GM12892 (cell line): ENCODE measurements around the gene HOTAIR.

Experiments used
- DNase-seq: peaks from one replicate; pipeline ENCODE4 v3.0.0; 2011; ENCODE audit not compliant: insufficient read length
- FAIRE-seq: peaks from 2 replicates; lab custom pipeline; 2011; peaks lifted over from hg19 to GRCh38; lab: Jason Lieb, UNC
- POLR2A ChIP-seq: IDR thresholded peaks from 2 replicates; pipeline ENCODE4 v1.6.1; 2011; ENCODE audit warnings: low read depth, low read length, control low read depth
- POLR2AphosphoS5 ChIP-seq: IDR thresholded peaks from 2 replicates; pipeline ENCODE4 v1.6.1; 2011; ENCODE audit warnings: low read depth, low read length, control low read depth
- TAF1 ChIP-seq: IDR thresholded peaks from 2 replicates; pipeline ENCODE4 v1.6.1; 2011; ENCODE audit warnings: low read depth, mild to moderate bottlenecking, control low read depth, low read length, borderline replicate concordance

The HOTAIR gene

DNA sequence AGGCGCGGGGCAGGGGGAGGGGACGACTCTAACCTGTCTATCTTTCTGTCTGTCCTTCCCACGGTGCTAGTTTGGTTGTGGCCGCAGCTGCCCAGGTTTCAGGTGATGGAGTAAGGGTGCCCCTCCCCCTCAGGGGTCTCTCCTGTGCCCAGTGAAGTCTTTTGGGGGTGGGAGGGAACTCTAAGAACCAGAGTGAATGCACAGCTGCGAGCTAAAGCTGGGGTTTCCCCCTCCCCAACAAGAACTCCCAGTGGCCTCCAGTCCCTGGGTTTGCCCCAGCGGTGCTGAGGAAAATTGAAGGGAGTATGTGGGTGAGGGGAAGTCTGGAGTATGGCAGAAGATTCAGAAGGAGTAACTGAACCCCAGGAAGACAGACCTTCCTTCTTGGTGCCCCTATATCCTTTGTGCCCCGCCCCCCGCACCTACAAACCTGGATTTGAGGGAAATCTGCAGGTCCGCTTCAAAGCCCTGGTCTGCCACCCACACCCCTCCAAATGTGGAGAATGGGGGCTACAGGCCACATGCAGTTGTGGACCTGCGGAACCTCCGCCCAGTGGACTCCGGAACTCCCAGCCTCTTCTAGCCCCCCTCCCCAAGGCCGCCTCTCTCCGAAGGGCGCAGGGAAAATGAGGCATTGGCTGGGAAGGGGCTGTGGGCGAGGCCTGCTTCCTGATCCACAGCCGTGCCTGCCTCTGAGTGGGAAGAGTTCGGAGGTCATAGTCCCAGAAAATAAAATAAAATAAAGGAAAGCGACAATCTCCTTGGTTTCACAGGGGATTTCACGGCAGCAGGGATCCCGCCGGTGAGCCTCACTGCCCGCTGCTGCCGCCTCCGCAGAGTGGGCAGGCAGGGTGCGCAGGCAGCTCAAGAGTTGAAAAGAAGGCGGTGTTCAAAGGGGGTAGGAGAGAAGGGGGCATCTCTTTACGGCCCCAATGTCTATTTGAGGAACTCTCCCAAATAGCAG is 21.8 kb upstream of the HOTAIR start:
- TF ChIP-seq POLR2A, result no peak
- TF ChIP-seq TAF1, result no peak
- no peak for TF ChIP-seq POLR2AphosphoS5
- no peak for DNase-seq

DNA sequence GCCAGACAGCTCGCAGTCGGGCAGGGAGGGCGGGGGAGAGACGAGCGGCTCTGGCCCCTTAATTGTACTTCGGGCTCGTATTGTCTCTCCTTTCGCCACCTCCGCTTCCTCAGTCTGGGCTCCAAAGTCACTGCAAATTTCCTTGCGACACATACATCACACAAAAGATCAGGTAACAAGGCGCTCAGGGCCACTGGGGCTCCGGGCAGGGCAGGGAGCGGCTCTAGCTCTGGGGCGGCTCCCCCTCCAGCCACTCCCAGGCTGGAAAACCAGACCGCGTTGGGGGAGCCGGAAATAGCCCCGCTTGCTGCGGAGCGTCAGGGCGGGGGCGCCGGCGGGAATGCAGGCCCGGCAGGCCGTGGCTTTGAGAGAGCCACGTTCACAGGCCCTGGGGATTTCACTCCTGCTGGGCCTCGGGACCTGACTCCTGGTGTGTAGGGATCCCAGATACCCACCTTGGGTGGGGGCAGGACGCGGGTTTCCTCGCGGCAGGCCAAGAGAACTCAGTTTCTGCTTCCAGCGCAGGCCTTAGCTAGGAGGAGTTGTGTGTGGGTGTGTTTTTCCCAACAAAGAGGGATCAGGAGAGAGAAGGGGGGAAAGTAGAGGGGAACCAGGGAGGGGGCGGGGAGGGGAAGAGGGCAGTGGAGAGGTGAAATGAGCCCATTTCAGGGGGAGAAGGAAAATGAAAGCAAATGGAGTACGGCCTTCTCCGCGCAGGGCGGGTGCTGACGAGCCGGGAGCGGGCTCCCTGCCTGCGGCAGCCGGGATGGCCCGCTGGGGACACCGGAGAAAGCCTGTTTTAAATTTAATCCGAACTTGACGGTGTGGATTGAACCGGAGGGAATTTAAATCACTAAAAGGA is 20.9 kb upstream of the HOTAIR start:
- TF ChIP-seq POLR2AphosphoS5 (no peak), POLR2A (no peak), TAF1 (no peak)
- no peak for DNase-seq
- peak; percentile 61 for FAIRE-seq

More for the DNA sequence above, 21.8 kb upstream of the HOTAIR start:
- peak; percentile 84 for FAIRE-seq

DNA sequence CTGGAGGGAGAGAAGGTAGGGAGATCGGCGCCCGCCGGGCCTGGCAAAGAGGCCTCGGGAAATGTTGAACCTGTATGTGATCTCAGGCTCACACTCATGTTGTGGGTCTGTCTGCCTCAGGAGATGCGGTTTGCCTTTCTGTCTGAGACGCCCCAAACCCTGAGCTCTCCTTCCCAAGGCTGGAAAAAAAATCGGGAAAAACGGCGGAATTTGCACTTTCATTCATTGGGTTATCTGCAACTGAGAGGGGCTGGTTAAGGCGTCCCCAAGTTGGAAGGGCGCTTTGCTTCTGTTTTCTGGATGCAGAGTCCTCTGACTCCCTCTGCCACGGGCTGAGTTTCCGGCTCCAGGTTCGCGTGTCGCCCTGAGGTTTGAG is 20.2 kb upstream of the HOTAIR start:
- FAIRE-seq (no peak), DNase-seq (no peak)
- TF ChIP-seq POLR2AphosphoS5 (no peak), POLR2A (no peak)

DNA sequence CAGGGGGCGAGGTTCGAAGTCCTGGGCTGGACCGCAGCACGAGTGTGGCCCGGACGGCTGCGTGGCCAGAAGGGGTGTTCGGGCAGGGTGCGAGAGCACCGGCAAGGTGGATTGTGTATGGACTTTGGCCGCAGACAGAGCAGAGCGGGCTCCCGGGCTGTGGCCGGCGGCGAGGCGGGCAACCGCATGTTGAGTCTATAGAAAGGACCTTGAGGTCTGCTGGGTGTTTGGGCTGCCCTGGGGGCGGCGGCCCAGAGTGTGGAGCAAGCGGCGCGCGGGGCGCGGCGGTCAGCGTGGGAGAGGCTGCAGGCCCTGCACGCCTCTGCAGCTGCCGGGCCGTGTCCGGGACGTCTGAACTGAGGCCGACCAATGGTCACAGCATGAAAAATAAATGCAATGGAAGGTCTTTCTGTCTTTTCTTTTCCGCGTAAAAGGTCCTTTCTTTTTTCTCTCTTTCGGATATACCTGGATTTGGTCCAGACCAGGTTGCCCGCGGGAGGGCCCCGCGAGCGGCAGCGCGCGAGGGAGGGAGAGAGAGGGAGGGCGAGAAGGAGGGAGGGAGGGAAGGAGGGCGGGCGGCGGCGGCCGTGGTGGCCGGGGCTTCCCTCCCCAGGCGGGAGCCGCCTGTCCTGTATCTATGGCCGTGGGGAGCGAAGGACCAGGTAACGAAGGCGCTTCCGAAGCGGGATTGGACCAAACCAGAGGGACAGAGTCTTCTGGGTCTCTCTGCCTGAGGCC is 19.7 kb upstream of the HOTAIR start:
- no peak for FAIRE-seq
- DNase-seq, result no peak
- TF ChIP-seq POLR2AphosphoS5, result no peak
- no peak for TF ChIP-seq TAF1
- TF ChIP-seq POLR2A, result no peak

DNA sequence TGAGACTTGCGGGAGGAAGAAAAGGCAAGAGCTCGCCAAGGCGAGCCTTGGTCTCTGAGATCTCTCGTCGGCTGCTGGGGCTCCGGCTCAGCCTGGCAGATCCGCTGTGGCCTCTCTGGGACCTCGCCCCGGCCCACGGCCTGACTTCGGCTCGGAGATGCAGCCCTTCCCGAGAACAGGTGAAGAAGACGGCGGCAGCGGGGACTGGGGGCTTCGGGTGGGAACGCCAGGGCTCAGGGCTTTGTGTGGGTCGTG is 19.2 kb upstream of the HOTAIR start:
- no peak for TF ChIP-seq POLR2AphosphoS5
- no peak for TF ChIP-seq TAF1
- FAIRE-seq (no peak), DNase-seq (no peak)

DNA sequence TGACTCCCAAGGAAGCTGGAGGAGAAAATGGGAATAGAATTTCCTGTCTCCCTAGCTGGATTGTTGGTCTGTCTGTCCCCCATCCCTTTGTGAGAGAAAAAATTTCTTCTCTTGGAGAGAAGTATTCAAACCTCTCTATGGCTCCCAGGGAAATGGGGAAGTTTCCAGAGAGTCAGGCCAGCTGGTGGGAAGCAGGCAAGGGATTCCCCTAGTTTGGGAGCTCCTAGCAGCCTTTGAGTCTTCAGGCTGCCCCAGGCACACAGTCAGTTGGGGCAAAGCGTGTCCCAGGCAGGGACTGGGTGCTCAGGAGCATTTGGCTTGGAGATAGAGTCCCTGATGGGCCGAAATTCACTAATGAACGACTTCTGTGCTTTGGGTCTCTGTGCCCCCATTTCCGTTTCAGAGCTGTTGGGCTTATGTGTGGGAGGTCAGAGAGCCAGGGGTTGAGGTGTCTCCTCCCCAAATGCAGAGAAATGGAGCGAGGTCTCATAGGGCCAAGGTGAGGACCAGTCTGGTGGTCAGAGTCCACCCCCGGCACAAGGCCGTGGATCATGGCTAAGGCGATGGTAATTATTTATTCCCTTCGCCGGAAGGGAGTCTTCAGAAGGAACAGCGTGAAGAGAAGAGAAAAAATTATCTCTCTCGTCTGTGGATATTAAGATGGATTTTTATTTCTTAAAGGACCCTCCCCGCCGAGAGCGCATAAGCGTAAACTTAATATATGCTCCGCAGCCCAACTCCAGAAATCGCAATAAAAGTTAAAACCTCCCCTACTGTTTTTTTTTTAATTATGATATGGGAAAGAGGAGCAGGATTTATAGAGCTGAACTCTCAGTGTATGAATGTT is 18.6 kb upstream of the HOTAIR start:
- TF ChIP-seq TAF1, result no peak
- TF ChIP-seq POLR2A, result no peak
- TF ChIP-seq POLR2AphosphoS5, result no peak
- DNase-seq (no peak), FAIRE-seq (no peak)

DNA sequence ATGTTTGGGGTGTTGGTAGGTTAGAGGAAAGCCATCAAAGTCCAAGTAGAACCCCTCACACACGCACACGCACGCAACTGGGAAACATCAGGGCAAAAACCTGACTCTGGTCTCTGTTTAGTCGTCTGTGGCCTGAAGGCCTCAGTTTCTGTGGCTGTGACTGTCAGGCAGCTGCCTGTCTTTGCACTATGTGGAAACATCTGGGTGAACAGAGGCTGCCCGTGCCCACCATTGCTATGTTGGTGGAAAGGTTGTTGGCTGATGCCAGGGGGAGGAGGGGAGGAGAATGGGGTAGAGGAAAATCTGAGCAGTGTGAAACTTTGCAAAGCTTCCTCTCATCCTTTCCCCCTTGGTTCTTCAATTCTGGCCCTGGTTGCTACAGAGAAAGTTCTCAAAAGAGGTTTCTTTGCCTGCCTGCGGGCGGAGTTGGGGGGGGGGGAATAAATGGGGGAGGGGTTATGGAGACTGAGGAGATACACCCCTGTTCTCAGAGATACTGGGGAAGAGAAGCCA is 17.7 kb upstream of the HOTAIR start:
- FAIRE-seq, result no peak
- no peak for TF ChIP-seq POLR2AphosphoS5
- no peak for TF ChIP-seq POLR2A
- no peak for TF ChIP-seq TAF1
- DNase-seq, result no peak

DNA sequence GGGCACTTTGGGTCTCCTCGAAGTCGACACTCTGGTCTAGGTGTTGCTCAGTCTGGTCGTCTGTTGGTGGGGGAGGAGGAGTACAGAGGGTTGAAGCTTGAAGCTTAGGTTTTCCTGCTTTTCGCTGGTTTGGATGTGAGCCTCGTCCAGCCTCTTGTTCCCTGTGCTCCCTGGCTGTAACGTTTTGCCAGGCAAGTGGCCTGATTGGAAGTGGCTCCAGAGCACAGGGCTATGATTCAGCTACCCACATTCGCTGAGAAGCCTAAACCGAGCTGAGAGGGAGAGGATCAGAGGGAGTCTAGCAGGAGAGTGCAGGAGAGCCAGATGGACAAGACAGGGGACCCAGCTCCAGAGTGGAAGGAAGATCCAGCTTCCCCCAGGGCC is 16.3 kb upstream of the HOTAIR start:
- DNase-seq, result no peak

DNA sequence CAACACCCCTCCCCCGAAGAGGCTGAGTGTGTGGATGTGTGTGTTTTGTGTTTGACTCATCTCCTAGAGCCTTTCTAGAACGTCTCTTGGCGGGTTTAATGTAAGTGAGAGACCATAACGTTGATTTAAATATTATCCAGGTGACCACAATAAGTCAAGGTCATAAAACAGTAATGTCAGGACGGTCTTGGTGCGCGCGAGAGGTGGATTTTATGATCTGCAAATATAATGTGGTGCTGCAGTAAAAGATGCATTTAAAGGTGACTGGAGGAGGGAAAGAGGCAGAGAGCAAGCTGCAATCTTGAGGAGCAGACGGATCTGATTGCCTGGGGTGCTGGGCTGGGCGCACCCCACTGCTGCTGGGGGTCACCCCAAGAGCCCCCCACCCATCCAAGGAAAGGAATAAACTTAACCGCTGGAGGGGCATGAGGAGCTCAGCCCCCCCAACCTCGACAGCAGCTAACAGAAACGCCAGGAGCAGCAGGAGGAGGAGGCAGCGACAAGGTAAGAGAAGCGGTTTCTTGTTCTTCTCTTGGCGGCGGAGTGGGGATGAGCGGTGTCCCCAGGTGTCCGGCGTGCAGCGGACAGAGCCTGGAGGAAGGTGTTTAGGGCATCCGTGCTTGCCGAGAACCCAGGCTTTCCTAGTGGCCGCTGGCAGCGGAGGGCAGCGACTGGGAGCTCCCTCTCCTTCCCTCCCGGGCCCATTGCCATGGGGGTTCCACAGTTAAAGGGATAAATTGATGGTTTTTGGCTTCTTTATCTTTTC is 15.7 kb upstream of the HOTAIR start:
- no peak for FAIRE-seq
- no peak for TF ChIP-seq TAF1
- TF ChIP-seq POLR2A, result no peak
- TF ChIP-seq POLR2AphosphoS5, result no peak
- no peak for DNase-seq

More for the DNA sequence above, 16.3 kb upstream of the HOTAIR start:
- no peak for FAIRE-seq
- TF ChIP-seq TAF1 (no peak), POLR2A (no peak), POLR2AphosphoS5 (no peak)

DNA sequence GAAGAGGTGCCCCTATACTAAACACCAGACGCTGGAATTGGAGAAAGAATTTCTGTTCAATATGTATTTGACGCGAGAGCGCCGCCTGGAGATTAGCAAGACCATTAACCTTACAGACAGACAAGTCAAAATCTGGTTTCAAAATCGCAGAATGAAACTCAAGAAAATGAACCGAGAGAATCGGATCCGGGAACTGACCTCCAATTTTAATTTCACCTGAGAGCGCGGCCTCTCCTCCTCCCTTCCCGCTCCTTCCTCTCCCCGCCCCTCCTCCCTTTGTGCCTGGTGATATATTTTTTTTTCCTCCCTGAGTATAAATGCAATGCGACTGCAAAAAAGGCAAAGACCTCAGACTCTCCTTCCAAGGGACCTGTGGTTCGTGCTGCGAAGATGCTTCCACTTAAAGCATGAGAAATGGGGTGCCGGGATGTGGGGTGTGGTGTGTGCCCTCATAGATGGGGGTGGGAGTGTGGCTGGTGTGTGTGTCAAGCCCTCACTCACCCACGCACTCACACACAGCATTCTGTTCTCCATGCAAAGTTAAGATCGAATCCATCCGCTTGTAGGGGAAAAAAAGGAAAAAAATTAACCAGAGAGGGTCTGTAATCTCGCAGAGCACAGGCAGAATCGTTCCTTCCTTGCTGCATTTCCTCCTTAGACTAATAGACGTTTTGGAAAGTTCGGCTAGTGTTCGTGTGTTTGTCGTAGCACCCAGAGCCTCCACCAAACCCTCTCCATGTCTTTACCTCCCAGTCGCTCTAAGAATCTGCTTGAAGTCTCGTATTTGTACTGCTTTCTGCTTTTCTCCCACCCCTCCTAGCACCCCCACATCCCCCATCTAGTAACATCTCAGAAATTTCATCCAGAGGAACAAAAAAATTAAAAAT is 14.7 kb upstream of the HOTAIR start:
- TF ChIP-seq POLR2AphosphoS5, result no peak
- TF ChIP-seq TAF1, result no peak
- TF ChIP-seq POLR2A, result no peak
- FAIRE-seq (peak; percentile 92), DNase-seq (no peak)
